ENCODE data around the gene FLACC1. TPM values are rescaled to one million over a fixed set of nuclear protein-coding genes. Genes with fewer than 3 reads are reported as not detected.
"Not testable (repeated sequence)": the region's sequence is repeated elsewhere in the genome, so short reads cannot be mapped to it uniquely, and the experiment has no call there.

FLACC1 gene
- total and polyA plus RNA-seq, 5 experiments from 2014 or later = 1.6 to 8.4 (median 1.9) TPM

GRCh38 chr2:201299929-201300328 is 57.2 kb downstream of the FLACC1 start:
- POLR2A ChIA-PET, ATAC-seq, H3K4me3 Mint-ChIP-seq, H3K27me3 Mint-ChIP-seq, DNase-seq, H3K27ac Mint-ChIP-seq: not testable (repeated sequence)
- Mint-ChIP-seq H3K4me1 (peaks cover 8 to 22% (median 16%) of the 10 kb centered on the region in 4 donors), H3K9me3 (peaks cover 0 to 60% (median 40%) of the 10 kb centered on the region in 9 donors), H3K36me3 (peaks cover 21 to 64% (median 39%) of the 10 kb centered on the region in 3 donors)

DNA sequence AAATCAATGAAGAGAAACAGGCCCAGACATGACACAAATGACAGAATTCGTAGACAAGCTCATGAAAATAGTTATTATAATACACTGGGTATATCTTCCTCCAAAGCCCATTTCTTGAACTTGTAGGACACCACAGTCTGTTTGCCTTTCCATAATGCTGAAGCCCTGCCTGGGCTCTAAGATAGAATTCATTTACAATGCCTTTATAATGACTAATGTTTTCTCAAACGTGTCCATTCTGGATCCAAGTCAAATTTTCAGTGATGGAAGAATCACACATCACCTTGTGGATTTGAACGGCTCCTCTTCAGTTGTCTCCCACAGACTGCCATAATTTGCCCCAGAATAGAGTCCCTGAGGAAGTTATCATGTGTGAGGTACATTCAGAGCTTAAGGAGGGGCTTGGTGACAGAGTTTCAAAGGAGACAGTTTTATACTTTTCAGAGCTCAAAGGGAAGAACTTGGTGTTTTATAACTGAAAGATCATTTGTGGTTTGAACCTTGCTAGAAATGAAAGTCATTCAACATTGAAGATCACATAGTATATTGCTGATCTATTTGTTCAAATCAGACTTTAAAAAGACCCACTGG is 58.6 kb downstream of the FLACC1 start:
- POLR2A ChIA-PET = interaction anchor here (1.0 to 1.3 kb wide), 2 partner anchors 9 kb away, joined by 3 to 4 read pairs; no protein-coding TSS in a partner anchor
- ATAC-seq = no peak
- H3K4me3 Mint-ChIP-seq = no peak overlapping the region
- peaks cover 8 to 22% (median 16%) of the 10 kb centered on the region in 4 donors for H3K4me1 Mint-ChIP-seq
- peaks cover 0 to 57% (median 40%) of the 10 kb centered on the region in 9 donors for H3K9me3 Mint-ChIP-seq
- peak overlapping the region in 6 of 10 donors; percentile 21 to 71 (median 47) for H3K27ac Mint-ChIP-seq
- H3K36me3 Mint-ChIP-seq = peaks cover 25 to 62% (median 37%) of the 10 kb centered on the region in 3 donors
- H3K27me3 Mint-ChIP-seq = no peaks in the 10 kb centered on the region
- DNase-seq = no peak

- ATAC-seq = not testable (repeated sequence)
- H3K9me3 Mint-ChIP-seq = peaks cover 0 to 44% (median 21%) of the 10 kb centered on the region in 9 donors
- POLR2A ChIA-PET = interaction anchor here (0.8 kb wide), 1 partner anchor 17 kb away, joined by 3 read pairs; no protein-coding TSS in a partner anchor
These were observed 66.5 kb downstream of the FLACC1 start for GRCh38 chr2:201290457-201291148.

DNA sequence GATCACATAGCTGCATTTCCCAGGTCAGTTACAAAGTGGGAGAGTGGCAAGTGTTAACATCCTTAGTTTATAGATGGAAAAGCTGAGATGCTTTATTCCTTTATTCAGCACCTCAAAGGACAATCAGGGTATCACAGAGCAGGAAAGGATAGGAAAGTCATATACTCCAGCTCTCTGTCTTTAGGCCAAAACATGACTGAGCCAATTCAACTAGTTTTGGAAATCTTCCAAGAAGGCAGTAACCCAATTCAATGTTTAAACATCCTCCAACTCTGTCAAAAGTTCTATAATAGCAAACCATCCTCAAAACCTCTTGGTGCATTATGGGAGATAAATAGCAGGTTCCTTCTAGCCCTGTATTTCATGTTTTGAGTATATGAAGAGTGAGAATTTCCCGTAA is 71.6 kb downstream of the FLACC1 start:
- Mint-ChIP-seq H3K27me3 (no peaks in the 10 kb centered on the region), H3K4me3 (no peak overlapping the region), H3K36me3 (peaks cover 39 to 65% (median 59%) of the 10 kb centered on the region in 3 donors), H3K4me1 (peaks cover 10 to 35% (median 16%) of the 10 kb centered on the region in 4 donors), H3K9me3 (peaks cover 0 to 10% (median 3%) of the 10 kb centered on the region in 9 donors), H3K27ac (peak overlapping the region in 9 of 10 donors; percentile 3 to 83 (median 33))
- ATAC-seq = no peak
- POLR2A ChIA-PET = interaction anchor here (1.1 kb wide), 1 partner anchor 9 kb away, joined by 3 read pairs; no protein-coding TSS in a partner anchor
- DNase-seq = no peak

More at GRCh38 chr2:201290457-201291148, 66.5 kb downstream of the FLACC1 start:
- Mint-ChIP-seq H3K36me3 (peaks cover 51 to 79% (median 62%) of the 10 kb centered on the region in 3 donors), H3K27ac (peak overlapping the region in 1 of 10 donors; percentile 25), H3K4me1 (peaks cover 10 to 23% (median 15%) of the 10 kb centered on the region in 4 donors)
- not testable (repeated sequence) for H3K4me3 Mint-ChIP-seq, DNase-seq, H3K27me3 Mint-ChIP-seq

DNA sequence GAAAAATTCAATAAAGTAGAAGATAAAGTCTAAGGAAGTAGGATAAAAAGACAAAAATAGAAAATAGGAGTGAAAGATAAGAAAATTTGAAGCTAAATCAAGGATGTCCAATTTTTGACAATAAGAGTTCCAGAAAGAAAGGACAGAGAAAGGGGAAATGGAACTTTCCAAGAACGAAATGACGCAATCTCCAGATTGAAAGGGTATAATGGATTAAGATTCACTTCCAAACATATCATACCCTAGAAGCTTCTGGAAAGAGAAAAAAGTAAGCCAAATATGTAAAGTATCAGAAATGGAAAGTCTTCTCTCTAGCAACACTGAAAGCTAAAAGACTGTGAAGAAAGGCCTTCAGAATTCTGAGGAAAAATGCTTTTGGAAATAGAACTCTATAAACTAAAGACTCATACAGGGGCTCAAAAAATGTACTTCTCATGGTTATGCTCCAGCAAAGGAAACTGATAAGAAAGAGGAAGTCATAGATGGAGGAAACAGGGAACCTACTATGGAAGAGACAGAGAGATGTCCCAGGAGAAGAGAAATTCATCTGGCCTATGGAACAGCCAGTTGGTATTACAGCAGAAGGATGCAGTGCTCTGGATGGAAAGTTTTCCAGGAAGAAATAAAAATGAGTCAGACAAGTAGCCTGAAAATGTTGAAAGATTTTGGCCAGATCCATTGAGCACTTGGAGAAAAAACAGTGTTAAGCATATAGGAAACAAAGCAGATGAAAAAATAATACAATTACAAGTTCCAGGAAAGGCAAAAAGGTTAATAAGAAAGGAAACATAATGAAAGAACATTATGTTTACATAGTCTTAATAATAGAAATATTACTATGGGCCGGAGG is 76.7 kb downstream of the FLACC1 start:
- Mint-ChIP-seq H3K4me1 (peaks cover 11 to 41% (median 29%) of the 10 kb centered on the region in 4 donors), H3K4me3 (peak overlapping the region in 1 of 10 donors; percentile 23), H3K27me3 (no peaks in the 10 kb centered on the region), H3K9me3 (no peaks in the 10 kb centered on the region), H3K27ac (peak overlapping the region; percentile 61 to 91 (median 78)), H3K36me3 (peaks cover 12 to 64% (median 44%) of the 10 kb centered on the region in 3 donors)
- POLR2A ChIA-PET = interaction anchor here (0.8 to 1.5 kb wide), 2 partner anchors 16 to 46 kb away, joined by 3 to 4 read pairs; no protein-coding TSS in a partner anchor
- no peak for DNase-seq
- ATAC-seq = no peak

DNA sequence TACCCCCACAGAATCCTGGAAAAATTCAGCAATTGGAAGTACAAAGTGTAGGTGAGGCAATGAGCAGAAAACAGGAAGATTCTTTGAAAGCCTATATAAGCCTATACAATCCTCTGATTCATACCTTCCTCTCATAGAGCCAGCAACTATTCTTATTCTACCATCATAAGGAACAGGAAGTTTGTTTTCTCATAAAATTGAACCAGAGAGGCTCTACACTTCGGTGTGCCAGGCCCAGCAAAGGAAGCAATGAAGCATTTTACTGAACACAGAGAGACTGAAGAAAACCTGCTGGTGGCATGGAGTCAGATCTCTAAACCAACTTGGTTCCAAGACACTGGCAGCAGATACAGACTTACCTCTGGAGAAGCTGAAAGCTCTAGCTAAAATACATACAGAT is 78.1 kb downstream of the FLACC1 start:
- DNase-seq (no peak), ATAC-seq (peak in 1 of 2 donors; percentile 37)
- POLR2A ChIA-PET = interaction anchor here (0.9 to 1.5 kb wide), 2 partner anchors 14 to 19 kb away, joined by 3 to 4 read pairs; partner anchors contain the start of gene CASP8
- Mint-ChIP-seq H3K4me1 (peaks cover 13 to 44% (median 27%) of the 10 kb centered on the region in 4 donors), H3K27me3 (no peaks in the 10 kb centered on the region), H3K36me3 (peaks cover 5 to 68% (median 41%) of the 10 kb centered on the region in 3 donors), H3K9me3 (no peaks in the 10 kb centered on the region), H3K27ac (peak overlapping the region; percentile 46 to 89 (median 78)), H3K4me3 (peak overlapping the region in 1 of 10 donors; percentile 12)

DNA sequence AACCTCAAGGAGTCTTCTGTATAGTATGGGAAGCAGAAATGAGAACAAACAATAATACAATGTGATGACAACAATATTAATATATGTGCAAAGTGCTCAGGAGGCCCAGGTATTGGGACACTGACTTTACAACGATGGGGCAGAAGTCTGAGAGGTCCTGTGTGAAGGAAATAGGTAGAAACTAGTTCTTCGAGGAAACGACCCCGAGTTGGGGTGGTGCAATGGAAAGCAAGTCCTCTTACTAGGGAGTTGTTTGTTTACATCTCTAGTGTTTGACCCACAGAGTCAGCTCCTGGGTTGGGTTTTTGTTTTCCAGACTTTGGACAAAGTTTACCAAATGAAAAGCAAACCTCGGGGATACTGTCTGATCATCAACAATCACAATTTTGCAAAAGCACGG is 80.6 kb downstream of the FLACC1 start:
- H3K9me3 Mint-ChIP-seq = no peaks in the 10 kb centered on the region
- POLR2A ChIA-PET = interaction anchor here (0.5 to 1.8 kb wide), 3 partner anchors 10 to 117 kb away, joined by 3 to 6 read pairs (median 5); no protein-coding TSS in a partner anchor
- peak overlapping the region; percentile 24 to 80 (median 64) for H3K27ac Mint-ChIP-seq
- H3K4me3 Mint-ChIP-seq = no peak overlapping the region
- DNase-seq (no peak), ATAC-seq (no peak)
- H3K4me1 Mint-ChIP-seq = peaks cover 19 to 63% (median 45%) of the 10 kb centered on the region in 4 donors
- no peaks in the 10 kb centered on the region for H3K27me3 Mint-ChIP-seq
- peaks cover 5 to 93% (median 57%) of the 10 kb centered on the region in 3 donors for H3K36me3 Mint-ChIP-seq

DNA sequence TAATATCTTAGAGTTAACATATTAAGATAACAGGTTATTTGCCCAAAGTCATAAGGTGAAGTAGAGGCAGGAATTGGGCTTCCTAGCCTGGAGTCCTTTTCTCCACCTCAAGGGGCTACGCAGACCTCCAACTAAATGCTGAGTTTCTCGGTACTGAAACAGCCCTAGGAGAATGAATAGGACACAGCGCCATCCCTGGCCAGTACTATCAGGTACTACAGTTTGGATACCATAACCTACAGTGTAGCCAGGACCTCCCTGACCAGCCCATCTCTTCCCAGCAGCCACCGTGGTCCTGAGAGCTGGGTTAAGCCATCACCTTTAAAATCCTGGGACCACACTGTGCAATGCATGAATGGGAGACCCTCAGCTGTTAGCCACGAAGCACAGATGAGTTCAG is 81.2 kb downstream of the FLACC1 start:
- peak overlapping the region in 7 of 10 donors; percentile 25 to 69 (median 61) for H3K27ac Mint-ChIP-seq
- DNase-seq = no peak
- H3K4me1 Mint-ChIP-seq = peaks cover 22 to 68% (median 50%) of the 10 kb centered on the region in 4 donors

GRCh38 chr2:201275069-201275468 is 82.1 kb downstream of the FLACC1 start:
- POLR2A ChIA-PET = interaction anchor here (0.6 to 1.4 kb wide), 2 partner anchors 13 to 15 kb away, joined by 3 to 6 read pairs; partner anchors contain the start of gene CASP8
- DNase-seq (no peak), ATAC-seq (no peak)
- Mint-ChIP-seq H3K27me3 (no peaks in the 10 kb centered on the region), H3K4me3 (no peak overlapping the region), H3K36me3 (peaks cover 0 to 95% (median 48%) of the 10 kb centered on the region in 3 donors), H3K9me3 (no peaks in the 10 kb centered on the region), H3K4me1 (peaks cover 22 to 70% (median 52%) of the 10 kb centered on the region in 4 donors), H3K27ac (peak overlapping the region; percentile 41 to 81 (median 66))

More for the DNA sequence above, 81.2 kb downstream of the FLACC1 start:
- H3K36me3 Mint-ChIP-seq = peaks cover 5 to 95% (median 57%) of the 10 kb centered on the region in 3 donors
- peak; percentile 52 to 68 for ATAC-seq
- H3K9me3 Mint-ChIP-seq = no peaks in the 10 kb centered on the region
- no peak overlapping the region for H3K4me3 Mint-ChIP-seq
- POLR2A ChIA-PET = interaction anchor here (0.7 to 1.4 kb wide), 3 partner anchors 10 to 17 kb away, joined by 3 to 4 read pairs (median 3); no protein-coding TSS in a partner anchor
- H3K27me3 Mint-ChIP-seq = no peaks in the 10 kb centered on the region

GRCh38 chr2:201273330-201273983 is 83.7 kb downstream of the FLACC1 start:
- no peak for DNase-seq
- Mint-ChIP-seq H3K9me3 (no peaks in the 10 kb centered on the region), H3K4me1 (peaks cover 18 to 71% (median 54%) of the 10 kb centered on the region in 4 donors), H3K27me3 (no peaks in the 10 kb centered on the region), H3K27ac (peak overlapping the region; percentile 41 to 86 (median 72)), H3K36me3 (peaks cover 0 to 96% (median 40%) of the 10 kb centered on the region in 3 donors), H3K4me3 (peak overlapping the region in 2 of 10 donors; percentile 10 to 36)
- POLR2A ChIA-PET = interaction anchor here (0.9 to 1.6 kb wide), 4 partner anchors 11 to 40 kb away, joined by 3 to 9 read pairs (median 4); partner anchors contain the start of gene CASP8
- no peak for ATAC-seq

DNA sequence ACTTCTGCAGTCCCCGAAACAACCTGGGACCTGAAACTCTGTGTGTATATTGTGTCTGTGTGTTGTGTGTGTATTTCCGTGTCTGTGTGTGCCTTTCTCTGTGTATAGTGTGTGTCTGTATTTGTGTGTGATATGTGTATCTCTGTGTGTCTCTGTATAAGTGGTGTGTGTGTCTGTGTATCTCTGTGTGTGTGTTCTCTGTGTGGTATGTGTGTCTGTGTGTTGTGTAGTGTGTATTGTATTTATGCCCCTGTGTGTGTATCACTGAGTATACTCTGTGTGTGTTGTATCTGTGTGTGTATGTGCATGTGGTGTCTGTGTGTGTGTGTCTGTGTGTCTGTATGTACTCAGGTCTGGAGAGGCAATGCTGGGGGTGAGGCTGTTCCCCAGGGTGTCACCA is 85.2 kb downstream of the FLACC1 start:
- Mint-ChIP-seq H3K4me1 (peaks cover 18 to 76% (median 61%) of the 10 kb centered on the region in 4 donors), H3K27me3 (no peaks in the 10 kb centered on the region), H3K27ac (peak overlapping the region; percentile 4 to 91 (median 76)), H3K9me3 (no peaks in the 10 kb centered on the region), H3K36me3 (peaks cover under 1 to 94% (median 39%) of the 10 kb centered on the region in 3 donors), H3K4me3 (peak overlapping the region in 2 of 10 donors; percentile 3 to 11)
- DNase-seq (no peak), ATAC-seq (no peak)
- POLR2A ChIA-PET = no interaction called here

Data from naive thymus-derived CD8-positive, alpha-beta T cell (primary cell).